Calu3 (cell line): ENCODE results near the gene AP3D1. TPM values are rescaled to one million over a fixed set of nuclear protein-coding genes. Genes with fewer than 3 reads are reported as not detected.
"Not testable (repeated sequence)": the region's sequence is repeated elsewhere in the genome, so short reads cannot be mapped to it uniquely, and the experiment has no call there.

ENCODE experiments used
- BruUV-seq: library from RNA; stranded (reverse); fragments of 400-500 nt; replicated peaks from 2 replicates; lab custom pipeline; 2021; lab: Mats Ljungman, UMichigan
- CTCF ChIA-PET: fragments of 300-600 bp; sonication (Branson Sonifier 250); formaldehyde crosslinking; loops from one replicate; lab custom pipeline; 2022; ENCODE audit warnings: antibody characterized with exemption; lab: Charles Lee
- DNase-seq: peaks from one replicate; pipeline ENCODE4 v3.0.0; 2022
- H3K27ac Mint-ChIP-seq: one replicate; pipeline ENCODE4 v1.8.0; 2022; ENCODE audit warnings: mixed read lengths; ENCODE audit not compliant: unreplicated experiment
- H3K27me3 Mint-ChIP-seq: one replicate; pipeline ENCODE4 v1.8.0; 2022; ENCODE audit warnings: mixed read lengths; ENCODE audit not compliant: unreplicated experiment
- H3K36me3 Mint-ChIP-seq: one replicate; pipeline ENCODE4 v1.8.0; 2022; ENCODE audit warnings: mild to moderate bottlenecking, moderate library complexity, mixed read lengths; ENCODE audit not compliant: insufficient read depth, unreplicated experiment
- H3K4me1 Mint-ChIP-seq: one replicate; pipeline ENCODE4 v1.8.0; 2022; ENCODE audit warnings: mild to moderate bottlenecking, low read depth, mixed read lengths; ENCODE audit not compliant: unreplicated experiment
- H3K4me3 Mint-ChIP-seq: one replicate; pipeline ENCODE4 v1.8.0; 2022; ENCODE audit warnings: mild to moderate bottlenecking, low read depth, moderate library complexity, mixed read lengths; ENCODE audit not compliant: unreplicated experiment
- H3K9me3 Mint-ChIP-seq: one replicate; pipeline ENCODE4 v1.8.0; 2022; ENCODE audit warnings: low read depth, mixed read lengths; ENCODE audit not compliant: unreplicated experiment
- CTCF ChIP-seq: fragments of 200-600 bp; IDR thresholded peaks from one replicate; pipeline ENCODE4 v1.8.0; 2022; ENCODE audit warnings: antibody characterized with exemption; ENCODE audit not compliant: unreplicated experiment
- intact Hi-C: fragments of 100-400 bp; cut with micrococcal nuclease; formaldehyde crosslinking; loops from one replicate; pipeline ENCODE4 v1.10.0; 2022; ENCODE audit not compliant: unreplicated experiment
- total RNA-seq: library from RNA; stranded (reverse); gene quantifications from 2 replicates; pipeline ENCODE4 v1.2.3, GENCODE V29; 2022

Gene AP3D1
- total RNA-seq, 1 experiment from 2014 or later, result 107 TPM

- BruUV-seq, result no TSS peak
- Mint-ChIP-seq H3K36me3 (peaks cover 16% of the 10 kb centered on the region), H3K9me3 (no peaks in the 10 kb centered on the region), H3K4me1 (peaks cover 8% of the 10 kb centered on the region), H3K27ac (no peak overlapping the region), H3K4me3 (no peak overlapping the region), H3K27me3 (no peaks in the 10 kb centered on the region)
- no peak for DNase-seq
- CTCF ChIA-PET, result no interaction called here
- intact Hi-C loops, result no loop called here
- no peak for TF ChIP-seq CTCF
Observed at GRCh38 chr19:2087621-2088100, 63.7 kb downstream of the AP3D1 start.

GRCh38 chr19:2086695-2087620 lies 64.4 kb downstream of the AP3D1 start:
- H3K27me3 Mint-ChIP-seq, DNase-seq, H3K27ac Mint-ChIP-seq, H3K9me3 Mint-ChIP-seq, BruUV-seq, intact Hi-C loops, H3K4me3 Mint-ChIP-seq, H3K4me1 Mint-ChIP-seq: not testable (repeated sequence)
- H3K36me3 Mint-ChIP-seq, result peaks cover 19% of the 10 kb centered on the region
- CTCF ChIA-PET, result interaction anchor here (0.6 kb wide), 1 partner anchor 70 kb away, joined by 4 read pairs; no protein-coding TSS in a partner anchor

GRCh38 chr19:2084993-2085720 lies 66.2 kb downstream of the AP3D1 start:
- Mint-ChIP-seq H3K27ac (no peak overlapping the region), H3K36me3 (peaks cover 23% of the 10 kb centered on the region), H3K4me3 (no peak overlapping the region), H3K9me3 (no peaks in the 10 kb centered on the region), H3K4me1 (peaks cover 8% of the 10 kb centered on the region), H3K27me3 (no peaks in the 10 kb centered on the region)
- no peak for TF ChIP-seq CTCF
- no peak for DNase-seq
- intact Hi-C loops, result no loop called here
- CTCF ChIA-PET, result interaction anchor here (0.7 kb wide), 1 partner anchor 71 kb away, joined by 3 read pairs; no protein-coding TSS in a partner anchor
- no TSS peak for BruUV-seq

DNA sequence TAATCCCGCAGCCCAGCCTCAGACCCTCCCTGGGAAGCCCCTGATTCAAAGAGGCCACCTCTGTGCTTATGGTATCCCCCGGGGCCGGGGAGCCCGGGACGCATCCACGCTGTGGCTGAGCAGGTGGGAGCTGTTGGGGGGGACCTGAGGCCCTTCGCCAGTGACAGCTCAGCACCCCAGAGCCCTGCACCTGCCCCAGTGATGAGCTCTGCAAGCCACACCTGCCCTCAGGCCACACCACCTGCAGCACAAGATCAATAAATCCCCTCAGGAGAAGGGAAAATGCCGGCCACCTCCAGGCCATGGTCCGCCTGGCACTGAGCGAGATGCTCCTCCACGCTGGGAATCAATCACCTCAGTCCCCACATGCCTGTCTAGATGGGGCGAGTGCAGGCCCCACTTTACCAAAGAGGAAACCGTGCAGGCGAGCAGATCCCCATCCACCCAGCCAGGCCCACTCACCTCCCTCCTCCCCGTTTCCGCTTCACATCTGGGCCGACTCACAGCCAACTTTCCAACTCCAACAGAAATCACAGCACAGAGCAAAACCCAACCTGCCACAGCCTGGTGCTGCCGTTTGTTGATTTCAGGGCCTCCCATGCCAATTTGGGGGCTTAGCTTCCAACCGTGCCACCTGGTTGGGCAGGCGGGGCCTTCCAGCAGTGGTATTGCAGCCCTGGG lies 68.1 kb downstream of the AP3D1 start:
- BruUV-seq, result no TSS peak
- CTCF ChIA-PET, result no interaction called here
- TF ChIP-seq CTCF, result no peak
- intact Hi-C loops, result no loop called here
- no peaks in the 10 kb centered on the region for H3K9me3 Mint-ChIP-seq
- DNase-seq, result no peak
- H3K4me3 Mint-ChIP-seq, result no peak overlapping the region
- peaks cover 14% of the 10 kb centered on the region for H3K36me3 Mint-ChIP-seq
- peaks cover 8% of the 10 kb centered on the region for H3K4me1 Mint-ChIP-seq
- no peak overlapping the region for H3K27ac Mint-ChIP-seq
- no peaks in the 10 kb centered on the region for H3K27me3 Mint-ChIP-seq
